ENCODE data around the gene APOH. TPM values are rescaled to one million over a fixed set of nuclear protein-coding genes. Genes with fewer than 3 reads are reported as not detected.

The APOH gene
- total and polyA plus RNA-seq, 2 of the 8 experiments (the other 6 are each of a cell fraction or from before 2014, with no cell fraction given): not detected

GRCh38 chr17:66203274-66204015 is 25.8 kb downstream of the APOH start:
- no peak overlapping the region for H3K18ac ChIP-seq (ENCODE audit: extremely low read depth, low read length)
- no peak overlapping the region for H4K91ac ChIP-seq (replicated peaks; ENCODE audit: insufficient read length, low read length)
- H4K8ac ChIP-seq (ENCODE audit: extremely low read depth, insufficient read depth, low read length): no peak overlapping the region
- H2BK5ac ChIP-seq (ENCODE audit: low read depth, low read length): no peak overlapping the region
- H3K27ac ChIP-seq (ENCODE audit: low read depth, low read length): no peak overlapping the region
- H3K4me2 ChIP-seq (ENCODE audit: insufficient read depth in 1 of 2, low read depth in 2 of 2, low read length in 2 of 2): no peak overlapping the region
- no peak overlapping the region for H2BK12ac ChIP-seq (ENCODE audit: low read depth, low read length)
- H3K4me3 ChIP-seq (ENCODE audit: extremely low read depth in 1 of 4, insufficient read depth in 2 of 4, low read depth in 3 of 4, low read length in 4 of 4): no peak overlapping the region
- H2BK15ac ChIP-seq (ENCODE audit: low read length): no peak overlapping the region
- no peak overlapping the region for H2BK120ac ChIP-seq (replicated peaks; ENCODE audit: low read depth, low read length)
- no peaks in the 10 kb centered on the region for H3K79me2 ChIP-seq (ENCODE audit: control insufficient read depth in 1 of 2, insufficient read depth in 2 of 2, low read length in 2 of 2)
- no peak overlapping the region for H3K56ac ChIP-seq (replicated peaks; ENCODE audit: insufficient read length, low read depth, low read length)
- FAIRE-seq: no peak
- H3K9ac ChIP-seq (replicated peaks in 1 of 4; ENCODE audit: extremely low read depth in 1 of 4, low read depth in 3 of 4, low read length in 3 of 4): no peak overlapping the region; a peak in 1 of 7 replicates
- no peak for DNase-seq (ENCODE audit: low read depth in 1 of 2, low spot score in 2 of 2)
- no peaks in the 10 kb centered on the region; the same call in 1 of the 2 replicates for H3K23me2 ChIP-seq (ENCODE audit: low read depth, low read length)
- WGBS, 2 experiments (ENCODE audit: extremely low coverage in 1 of 2, insufficient coverage in 1 of 2, insufficient read length in 1 of 2, insufficient replicate concordance in 2 of 2, low coverage in 1 of 2, low lambda C conversion rate in 2 of 2, missing lambda C conversion rate in 1 of 2): 85% methylated on average over 8 of the region's 8 CpGs; no CpG with 5 or more reads in 1 of the 2 experiments
- no peaks in the 10 kb centered on the region for H3K27me3 ChIP-seq (replicated peaks in 1 of 4; ENCODE audit: control insufficient read depth in 3 of 4, extremely low read depth in 1 of 4, insufficient read depth in 3 of 4, low read length in 3 of 4)
- no peak overlapping the region for H2AK5ac ChIP-seq (ENCODE audit: low read depth, low read length)
- H3K14ac ChIP-seq (ENCODE audit: insufficient read length): no peak overlapping the region
- no peak overlapping the region for H4K5ac ChIP-seq (ENCODE audit: insufficient read length, low read depth, low read length)
- no peak overlapping the region for H2BK20ac ChIP-seq (ENCODE audit: low read length)
- no peaks in the 10 kb centered on the region for H3K36me3 ChIP-seq (ENCODE audit: control insufficient read depth in 2 of 4, insufficient read depth in 4 of 4, low read length in 3 of 4)
- ChIA-PET CTCF (ENCODE audit: partially characterized antibody) (interaction anchor here (1.1 to 5.9 kb wide), 4 partner anchors 8 to 824 kb away, joined by 3 to 64 read pairs (median 11); no protein-coding TSS in a partner anchor), POLR2A (ENCODE audit: partially characterized antibody) (no interaction called here)
- TF ChIP-seq MAX (IDR thresholded peaks at IDR 0.05) (peak; percentile 48; the same call in 1 of the 2 replicates), FOSL1 (IDR thresholded peaks at IDR 0.05; ENCODE audit: insufficient read depth, low read depth, low read length) (no peak)
- TF ChIP-seq, protein P1, sequence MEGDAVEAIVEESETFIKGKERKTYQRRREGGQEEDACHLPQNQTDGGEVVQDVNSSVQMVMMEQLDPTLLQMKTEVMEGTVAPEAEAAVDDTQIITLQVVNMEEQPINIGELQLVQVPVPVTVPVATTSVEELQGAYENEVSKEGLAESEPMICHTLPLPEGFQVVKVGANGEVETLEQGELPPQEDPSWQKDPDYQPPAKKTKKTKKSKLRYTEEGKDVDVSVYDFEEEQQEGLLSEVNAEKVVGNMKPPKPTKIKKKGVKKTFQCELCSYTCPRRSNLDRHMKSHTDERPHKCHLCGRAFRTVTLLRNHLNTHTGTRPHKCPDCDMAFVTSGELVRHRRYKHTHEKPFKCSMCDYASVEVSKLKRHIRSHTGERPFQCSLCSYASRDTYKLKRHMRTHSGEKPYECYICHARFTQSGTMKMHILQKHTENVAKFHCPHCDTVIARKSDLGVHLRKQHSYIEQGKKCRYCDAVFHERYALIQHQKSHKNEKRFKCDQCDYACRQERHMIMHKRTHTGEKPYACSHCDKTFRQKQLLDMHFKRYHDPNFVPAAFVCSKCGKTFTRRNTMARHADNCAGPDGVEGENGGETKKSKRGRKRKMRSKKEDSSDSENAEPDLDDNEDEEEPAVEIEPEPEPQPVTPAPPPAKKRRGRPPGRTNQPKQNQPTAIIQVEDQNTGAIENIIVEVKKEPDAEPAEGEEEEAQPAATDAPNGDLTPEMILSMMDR (IDR thresholded peaks at IDR 0.05; ENCODE audit: control extremely low read depth in 1 of 3, insufficient read depth in 1 of 3, low read depth in 1 of 3, low read length in 3 of 3): no peak
- TF ChIP-seq, protein P2, sequence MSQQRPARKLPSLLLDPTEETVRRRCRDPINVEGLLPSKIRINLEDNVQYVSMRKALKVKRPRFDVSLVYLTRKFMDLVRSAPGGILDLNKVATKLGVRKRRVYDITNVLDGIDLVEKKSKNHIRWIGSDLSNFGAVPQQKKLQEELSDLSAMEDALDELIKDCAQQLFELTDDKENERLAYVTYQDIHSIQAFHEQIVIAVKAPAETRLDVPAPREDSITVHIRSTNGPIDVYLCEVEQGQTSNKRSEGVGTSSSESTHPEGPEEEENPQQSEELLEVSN (IDR thresholded peaks at IDR 0.05): peak; percentile 45; the same call in 1 of the 2 replicates
- H2AFZ ChIP-seq (ENCODE audit: low read length): no peak overlapping the region
- no peaks in the 10 kb centered on the region for H4K20me1 ChIP-seq (replicated peaks in 1 of 2; ENCODE audit: control insufficient read depth in 1 of 2, insufficient read depth in 2 of 2, low read length in 2 of 2)
- H3K4ac ChIP-seq (replicated peaks; ENCODE audit: insufficient read length, low read depth, low read length): no peak overlapping the region
- no peaks in the 10 kb centered on the region for H3K9me3 ChIP-seq (ENCODE audit: insufficient read depth in 2 of 2, low read depth in 1 of 2, low read length in 1 of 2)
- H3K79me1 ChIP-seq (ENCODE audit: low read depth, low read length): no peaks in the 10 kb centered on the region
- no peaks in the 10 kb centered on the region for H3K4me1 ChIP-seq (replicated peaks in 1 of 4; ENCODE audit: control insufficient read depth in 3 of 4, insufficient read depth in 4 of 4, low read length in 3 of 4)
- H3K23ac ChIP-seq (ENCODE audit: insufficient read length): no peak overlapping the region

All from H1 (cell line).